ENCODE measurements around the gene AQP10. TPM values are rescaled to one million over a fixed set of nuclear protein-coding genes. Genes with fewer than 3 reads are reported as not detected.

The AQP10 gene
- total and polyA plus RNA-seq, 2 of the 4 experiments (the other 2 are of a cell fraction), result not detected

DNA sequence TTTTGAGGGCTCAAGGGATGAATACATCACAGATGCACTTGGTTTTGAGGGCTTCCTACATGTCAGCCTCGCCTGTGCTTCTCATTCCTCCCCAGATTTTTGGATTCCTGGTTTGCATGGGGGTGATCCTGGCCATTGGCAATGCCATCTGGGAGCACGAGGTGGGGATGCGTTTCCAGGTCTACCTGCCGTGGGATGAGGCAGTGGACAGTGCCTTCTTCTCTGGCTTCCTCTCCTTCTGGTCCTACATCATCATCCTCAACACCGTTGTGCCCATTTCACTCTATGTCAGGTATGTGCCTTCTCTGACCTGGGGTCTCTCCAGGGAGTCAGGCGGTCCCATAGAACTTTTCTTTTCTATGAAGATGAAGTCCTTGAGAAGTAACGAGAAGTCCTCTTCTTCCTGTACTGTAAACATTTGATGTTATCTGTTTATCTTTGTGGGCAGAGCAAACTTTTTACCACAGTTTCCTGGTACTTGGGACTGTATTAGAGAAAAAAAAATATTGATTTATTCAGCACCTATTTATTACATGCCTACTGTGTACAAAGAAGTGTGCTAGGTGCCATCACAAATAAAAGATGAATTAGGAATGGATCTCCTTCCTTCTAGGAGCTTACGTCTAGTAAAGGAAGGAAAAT, 16.5 kb downstream of the AQP10 start:
- CTCF ChIA-PET, result no interaction called here
- Histone ChIP-seq H3K27me3 (ENCODE audit: control insufficient read depth, insufficient read depth, low read length) (no peaks in the 10 kb centered on the region), H2BK20ac (ENCODE audit: low read depth, low read length) (no peak overlapping the region), H3K56ac (ENCODE audit: extremely low read depth, insufficient read depth, low read length) (no peak overlapping the region), H4K91ac (ENCODE audit: insufficient read depth, low read depth, low read length) (no peak overlapping the region), H3K4me1 (ENCODE audit: control insufficient read depth, insufficient read depth, low read length) (peaks cover 10% of the 10 kb centered on the region), H3K9me3 (ENCODE audit: control insufficient read depth, insufficient read depth, low read length) (no peaks in the 10 kb centered on the region), H3K4ac (ENCODE audit: low read depth, low read length) (no peak overlapping the region), H3K14ac (replicated peaks; ENCODE audit: low read depth, low read length) (no peak overlapping the region), H3K9ac (ENCODE audit: low read depth, low read length) (no peak overlapping the region), H4K8ac (ENCODE audit: low read depth in 2 of 2, low read length in 2 of 2) (no peak overlapping the region), H2BK120ac (ENCODE audit: low read depth, low read length) (no peak overlapping the region), H3K79me1 (ENCODE audit: low read depth in 1 of 2, low read length in 2 of 2) (peaks cover 15 to 35% of the 10 kb centered on the region in 2 experiments), H3K9me1 (ENCODE audit: insufficient read depth, low read length) (peaks cover 6% of the 10 kb centered on the region; the same call in 1 of the 2 replicates), H2BK15ac (ENCODE audit: low read depth, low read length) (no peak overlapping the region), H3K36me3 (ENCODE audit: control insufficient read depth, insufficient read depth, low read length) (peaks cover 62% of the 10 kb centered on the region), H3K18ac (ENCODE audit: low read depth, low read length) (no peak overlapping the region), H3K27ac (ENCODE audit: insufficient read depth, low read length) (no peak overlapping the region), H2BK5ac (ENCODE audit: low read depth, low read length, poor library complexity, severe bottlenecking) (no peak overlapping the region), H3K4me3 (ENCODE audit: insufficient read depth, low read depth, low read length) (no peak overlapping the region), H4K20me1 (ENCODE audit: insufficient read depth, low read length) (peaks cover 10% of the 10 kb centered on the region; the same call in 1 of the 2 replicates), H2AK9ac (replicated peaks; ENCODE audit: low read depth, low read length, poor library complexity) (no peak overlapping the region), H2AK5ac (ENCODE audit: low read depth, low read length) (0 out of 2 replicates have a peak overlapping the region, but pooled peaks have one; percentile 45), H3K23ac (ENCODE audit: low read depth, low read length) (no peak overlapping the region), H4K5ac (ENCODE audit: low read depth, low read length) (no peak overlapping the region), H2AFZ (replicated peaks; ENCODE audit: low read length, poor library complexity) (no peak overlapping the region), H3K4me2 (ENCODE audit: low read depth, low read length) (no peak overlapping the region)
- no peak for ATAC-seq (ENCODE audit: low read depth)
- intact Hi-C loops (cut with micrococcal nuclease) (no loop called here), in situ Hi-C loops (cut with MboI; ENCODE audit: low sequenced_read_pairs) (loop anchor here (5.0 kb wide), 1 partner anchor 65 kb away; the partner anchor contains the start of gene HAX1), dilution Hi-C loops (cut with HindIII; ENCODE audit: low sequenced_read_pairs, unreplicated experiment) (no loop called here)
- BruUV-seq (replicated peaks), result no TSS peak
- POLR2A ChIA-PET (ENCODE audit: unreplicated experiment), result no interaction called here
- no peak for DNase-seq
- WGBS, 2 experiments (ENCODE audit: extremely low coverage in 2 of 2, insufficient read length in 1 of 2), result 100% methylated on average over 1 of the region's 8 CpGs; no CpG with 5 or more reads in 1 of the 2 experiments
- TF ChIP-seq MAZ (IDR thresholded peaks at IDR 0.05; ENCODE audit: borderline replicate concordance, low read depth, low read length) (no peak), USF2 (IDR thresholded peaks at IDR 0.05; ENCODE audit: low read depth, low read length) (no peak), BHLHE40 (IDR thresholded peaks at IDR 0.05; ENCODE audit: low read depth, low read length) (no peak), MXI1 (IDR thresholded peaks at IDR 0.05; ENCODE audit: borderline replicate concordance, low read depth, low read length) (no peak), RCOR1 (IDR thresholded peaks at IDR 0.05; ENCODE audit: insufficient replicate concordance, low read length) (no peak), SMC3 (IDR thresholded peaks at IDR 0.05; ENCODE audit: low read depth, low read length) (no peak), POLR2A (IDR thresholded peaks at IDR 0.05; ENCODE audit: low read depth, low read length) (no peak), MAFK (IDR thresholded peaks at IDR 0.05; ENCODE audit: low read depth, low read length) (no peak), NFE2L2 (IDR thresholded peaks at IDR 0.05; ENCODE audit: low read depth, low read length) (no peak), CHD1 (IDR thresholded peaks at IDR 0.05; ENCODE audit: low read depth, low read length) (no peak), CEBPB (IDR thresholded peaks at IDR 0.05; ENCODE audit: low read depth, low read length) (no peak), RAD21 (IDR thresholded peaks at IDR 0.05; ENCODE audit: low read length) (no peak), RFX5 (IDR thresholded peaks at IDR 0.05; ENCODE audit: low read depth, low read length) (no peak)
- TF ChIP-seq, protein P1, sequence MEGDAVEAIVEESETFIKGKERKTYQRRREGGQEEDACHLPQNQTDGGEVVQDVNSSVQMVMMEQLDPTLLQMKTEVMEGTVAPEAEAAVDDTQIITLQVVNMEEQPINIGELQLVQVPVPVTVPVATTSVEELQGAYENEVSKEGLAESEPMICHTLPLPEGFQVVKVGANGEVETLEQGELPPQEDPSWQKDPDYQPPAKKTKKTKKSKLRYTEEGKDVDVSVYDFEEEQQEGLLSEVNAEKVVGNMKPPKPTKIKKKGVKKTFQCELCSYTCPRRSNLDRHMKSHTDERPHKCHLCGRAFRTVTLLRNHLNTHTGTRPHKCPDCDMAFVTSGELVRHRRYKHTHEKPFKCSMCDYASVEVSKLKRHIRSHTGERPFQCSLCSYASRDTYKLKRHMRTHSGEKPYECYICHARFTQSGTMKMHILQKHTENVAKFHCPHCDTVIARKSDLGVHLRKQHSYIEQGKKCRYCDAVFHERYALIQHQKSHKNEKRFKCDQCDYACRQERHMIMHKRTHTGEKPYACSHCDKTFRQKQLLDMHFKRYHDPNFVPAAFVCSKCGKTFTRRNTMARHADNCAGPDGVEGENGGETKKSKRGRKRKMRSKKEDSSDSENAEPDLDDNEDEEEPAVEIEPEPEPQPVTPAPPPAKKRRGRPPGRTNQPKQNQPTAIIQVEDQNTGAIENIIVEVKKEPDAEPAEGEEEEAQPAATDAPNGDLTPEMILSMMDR (conservative IDR thresholded peaks at IDR 0.05; ENCODE audit: low read depth, low read length), result no peak
- TF ChIP-seq, protein P2, sequence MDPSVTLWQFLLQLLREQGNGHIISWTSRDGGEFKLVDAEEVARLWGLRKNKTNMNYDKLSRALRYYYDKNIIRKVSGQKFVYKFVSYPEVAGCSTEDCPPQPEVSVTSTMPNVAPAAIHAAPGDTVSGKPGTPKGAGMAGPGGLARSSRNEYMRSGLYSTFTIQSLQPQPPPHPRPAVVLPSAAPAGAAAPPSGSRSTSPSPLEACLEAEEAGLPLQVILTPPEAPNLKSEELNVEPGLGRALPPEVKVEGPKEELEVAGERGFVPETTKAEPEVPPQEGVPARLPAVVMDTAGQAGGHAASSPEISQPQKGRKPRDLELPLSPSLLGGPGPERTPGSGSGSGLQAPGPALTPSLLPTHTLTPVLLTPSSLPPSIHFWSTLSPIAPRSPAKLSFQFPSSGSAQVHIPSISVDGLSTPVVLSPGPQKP (IDR thresholded peaks at IDR 0.05; ENCODE audit: borderline replicate concordance, low read depth, low read length), result no peak

Measured in IMR-90 (cell line).